ENCODE measurements around the gene ITGA2B. TPM values are rescaled to one million over a fixed set of nuclear protein-coding genes. Genes with fewer than 3 reads are reported as not detected.
"Not testable (repeated sequence)": the region's sequence is repeated elsewhere in the genome, so short reads cannot be mapped to it uniquely, and the experiment has no call there.

ITGA2B gene
- polyA plus RNA-seq, 12 donors, result 1.2 to 3.0 (median 2.5) TPM; not detected in 2

GRCh38 chr17:44369414-44370023 is 19.9 kb downstream of the ITGA2B start:
- not testable (repeated sequence) for DNase-seq

- not testable (repeated sequence) for DNase-seq
Observed at GRCh38 chr17:44368391-44369243, 20.8 kb downstream of the ITGA2B start.

GRCh38 chr17:44367231-44367979 is 22.0 kb downstream of the ITGA2B start:
- DNase-seq, result no peak

- not testable (repeated sequence) for DNase-seq
Observed at GRCh38 chr17:44365051-44365450, 24.4 kb downstream of the ITGA2B start.

GRCh38 chr17:44363613-44364159 is 25.8 kb downstream of the ITGA2B start, which contains the start of gene FAM171A2:
TSS of gene FAM171A2 (minus strand) at chr17:44363853. CDS start at chr17:44363714, 139 bp downstream.
- DNase-seq, result no peak

GRCh38 chr17:44362949-44363612 is 26.4 kb downstream of the ITGA2B start:
- DNase-seq, result no peak

GRCh38 chr17:44362459-44362948 is 26.9 kb downstream of the ITGA2B start:
- DNase-seq, result no peak

GRCh38 chr17:44361292-44362260 is 27.9 kb downstream of the ITGA2B start:
- DNase-seq, result no peak

- DNase-seq, result no peak
Observed at GRCh38 chr17:44360826-44361225, 28.6 kb downstream of the ITGA2B start.

- no peak for DNase-seq
Observed at GRCh38 chr17:44360144-44360533, 29.3 kb downstream of the ITGA2B start.

GRCh38 chr17:44359458-44360143 is 29.8 kb downstream of the ITGA2B start:
- no peak for DNase-seq

- DNase-seq, result no peak
Observed at GRCh38 chr17:44359006-44359405, 30.4 kb downstream of the ITGA2B start.

- DNase-seq, result no peak
Observed at GRCh38 chr17:44358066-44358465, 31.4 kb downstream of the ITGA2B start.

- DNase-seq, result no peak
Observed at GRCh38 chr17:44356241-44356640, 33.2 kb downstream of the ITGA2B start.

- DNase-seq, result no peak
Observed at GRCh38 chr17:44355642-44356099, 33.8 kb downstream of the ITGA2B start.

- no peak for DNase-seq
Observed at GRCh38 chr17:44354582-44355561, 34.6 kb downstream of the ITGA2B start.

- DNase-seq, result no peak
Observed at GRCh38 chr17:44353672-44354331, 35.6 kb downstream of the ITGA2B start.
